ENCODE data around the gene ARL6IP5. TPM values are rescaled to one million over a fixed set of nuclear protein-coding genes. Genes with fewer than 3 reads are reported as not detected.

ARL6IP5 gene
- total RNA-seq, 1 experiment from 2014 or later, result 16.9 TPM

- H3K27me3 ChIP-seq (ENCODE audit: insufficient read depth, low read length), result no peaks in the 10 kb centered on the region
- peaks cover 4% of the 10 kb centered on the region for H3K4me1 ChIP-seq (ENCODE audit: insufficient read depth, low read length)
- no peaks in the 10 kb centered on the region for H3K79me2 ChIP-seq (ENCODE audit: insufficient read depth, low read length)
- no peak for DNase-seq
- H3K9me3 ChIP-seq (ENCODE audit: control insufficient read depth, low read depth, low read length), result no peaks in the 10 kb centered on the region
- H2BK20ac ChIP-seq (ENCODE audit: low read depth, low read length, poor library complexity, severe bottlenecking), result no peak overlapping the region
- H3K23me2 ChIP-seq (ENCODE audit: insufficient read length, low read depth, low read length, poor library complexity, severe bottlenecking), result no peaks in the 10 kb centered on the region
- no peak overlapping the region for H3K27ac Mint-ChIP-seq
- no peak overlapping the region for H3K4ac ChIP-seq (ENCODE audit: low read depth, low read length)
- H2AK5ac ChIP-seq (ENCODE audit: insufficient read length, low read length), result no peak overlapping the region
- no peak overlapping the region for H3K56ac ChIP-seq (ENCODE audit: insufficient read length, low read depth, low read length)
- no peak overlapping the region for H3K27ac ChIP-seq (ENCODE audit: insufficient read length, low read depth, low read length)
- no peak overlapping the region for H2BK12ac ChIP-seq (ENCODE audit: insufficient read length, low read depth, low read length)
- TF ChIP-seq CTCF (conservative IDR thresholded peaks at IDR 0.05), result no peak
- H3T11ph ChIP-seq (ENCODE audit: low read length), result no peak overlapping the region
- no peak overlapping the region for H3K4me2 ChIP-seq (ENCODE audit: insufficient read depth, insufficient read length, low read length)
- H2BK15ac ChIP-seq (ENCODE audit: low read depth, low read length), result no peak overlapping the region
- no peaks in the 10 kb centered on the region for H3K9me3 Mint-ChIP-seq
- H3K23ac ChIP-seq (ENCODE audit: insufficient read length, low read depth, low read length), result no peak overlapping the region
- no peak overlapping the region for H2BK120ac ChIP-seq (ENCODE audit: low read depth, low read length, poor library complexity, severe bottlenecking)
- H2BK5ac ChIP-seq (ENCODE audit: insufficient read length, low read length), result no peak overlapping the region
- no peak overlapping the region for H3K18ac ChIP-seq (ENCODE audit: insufficient read length, low read depth, low read length)
- H3K14ac ChIP-seq (ENCODE audit: insufficient read depth, low read length), result no peak overlapping the region
- H3K9ac ChIP-seq (ENCODE audit: extremely low read depth, insufficient read length, low read length), result no peak overlapping the region
- H4K8ac ChIP-seq (replicated peaks; ENCODE audit: insufficient read length, low read depth, low read length), result no peak overlapping the region
- H3K27me3 Mint-ChIP-seq (ENCODE audit: low read depth), result no peaks in the 10 kb centered on the region
- H3K4me3 Mint-ChIP-seq, result no peak overlapping the region
- no CpG with 5 or more reads among the region's 5 CpGs for WGBS (ENCODE audit: extremely low coverage, insufficient read length, low lambda C conversion rate)
- no peaks in the 10 kb centered on the region for H3K79me1 ChIP-seq (ENCODE audit: insufficient read depth, low read depth, low read length, poor library complexity, severe bottlenecking)
- no peak overlapping the region for H2AFZ ChIP-seq (ENCODE audit: low read length)
- H3K36me3 Mint-ChIP-seq (ENCODE audit: insufficient read depth in 1 of 3, low read depth in 3 of 3), result peaks cover 0 to 5% (median 0%) of the 10 kb centered on the region in 3 experiments; a peak in 1 of 7 replicates
- no peak overlapping the region for H4K91ac ChIP-seq (ENCODE audit: insufficient read length, low read depth, low read length)
- peaks cover 6% of the 10 kb centered on the region in 2 experiments for H3K4me1 Mint-ChIP-seq
- H4K5ac ChIP-seq (ENCODE audit: insufficient read length, low read depth, low read length), result no peak overlapping the region
- H4K20me1 ChIP-seq (ENCODE audit: control insufficient read depth, insufficient read depth, insufficient read length), result no peaks in the 10 kb centered on the region
Measured at GRCh38 chr3:69107841-69108240, 23.1 kb downstream of the ARL6IP5 start.

Data from H9 (cell line).